CD4-positive, alpha-beta memory T cell (primary cell): Measurements from ENCODE around the gene NATD1. TPM values are rescaled to one million over a fixed set of nuclear protein-coding genes. Genes with fewer than 3 reads are reported as not detected.

Source experiments
- CTCF ChIA-PET: fragments of 350-600 bp; sonication (Branson Sonifier 250); formaldehyde crosslinking; loops from one replicate; lab custom pipeline; 2021; ENCODE audit warnings: inconsistent platforms; ENCODE audit not compliant: partially characterized antibody; lab: Charles Lee
- POLR2A ChIA-PET: fragments of 350-600 bp; sonication (Branson Sonifier 250); formaldehyde crosslinking; loops from one replicate; lab custom pipeline; 2021; ENCODE audit not compliant: partially characterized antibody; lab: Charles Lee
- DNase-seq, 5 donors: peaks; one replicate each; pipeline versions ENCODE4 v3.0.0 to v3.0.0-alpha.2; 2020 to 2022; ENCODE audit warnings: mixed read lengths in 1 of 5
- H3K27ac ChIP-seq: one replicate; pipeline ENCODE4 v1.7.0; 2013; ENCODE audit warnings: low read depth, low read length
- H3K27me3 ChIP-seq: 2 replicates; pipeline ENCODE4 v1.7.0; 2013; ENCODE audit warnings: mild to moderate bottlenecking, low read length, moderate library complexity; ENCODE audit not compliant: insufficient read depth
- H3K36me3 ChIP-seq: 2 replicates; pipeline ENCODE4 v1.7.0; 2013; ENCODE audit warnings: mild to moderate bottlenecking, low read length, moderate library complexity; ENCODE audit not compliant: insufficient read depth
- H3K4me1 ChIP-seq: 2 replicates; pipeline ENCODE4 v1.7.0; 2013; ENCODE audit warnings: mild to moderate bottlenecking, low read length, moderate library complexity; ENCODE audit not compliant: insufficient read depth
- H3K4me3 ChIP-seq, 2 donors: one replicate each; pipeline ENCODE4 v1.7.0; 2013; ENCODE audit warnings: low read length in 2 of 2, mild to moderate bottlenecking in 1 of 2
- H3K9me3 ChIP-seq, 2 donors: one replicate each; pipeline ENCODE4 v1.7.0; 2013; ENCODE audit warnings: low read length in 2 of 2, control low read depth in 1 of 2; ENCODE audit not compliant: control insufficient read depth in 1 of 2
- H3K27ac Mint-ChIP-seq, 7 donors: one replicate each; pipeline ENCODE4 v1.8.0; 2020 to 2021; ENCODE audit warnings: mixed read lengths in 7 of 7, mild to moderate bottlenecking in 6 of 7, inconsistent platforms in 3 of 7, moderate library complexity in 3 of 7
- H3K27me3 Mint-ChIP-seq, 2 donors: one replicate each; pipeline ENCODE4 v1.8.0; 2020 to 2021; ENCODE audit warnings: mixed read lengths in 2 of 2
- H3K36me3 Mint-ChIP-seq, 2 donors: one replicate each; pipeline ENCODE4 v1.8.0; 2020 to 2021; ENCODE audit warnings: mixed read lengths in 2 of 2, inconsistent platforms in 1 of 2, mild to moderate bottlenecking in 1 of 2
- H3K4me1 Mint-ChIP-seq, 4 donors: one replicate each; pipeline ENCODE4 v1.8.0; 2020 to 2021; ENCODE audit warnings: mixed read lengths in 4 of 4, mild to moderate bottlenecking in 1 of 4
- H3K4me3 Mint-ChIP-seq, 8 donors: one replicate each; pipeline ENCODE4 v1.8.0; 2020 to 2021; ENCODE audit warnings: mixed read lengths in 8 of 8, mild to moderate bottlenecking in 7 of 8, moderate library complexity in 6 of 8, inconsistent platforms in 3 of 8
- H3K9me3 Mint-ChIP-seq, 8 donors: one replicate each; pipeline ENCODE4 v1.8.0; 2020 to 2021; ENCODE audit warnings: mixed read lengths in 8 of 8, mild to moderate bottlenecking in 5 of 8, inconsistent platforms in 3 of 8, moderate library complexity in 1 of 8
- intact Hi-C: fragments of 100-400 bp; cut with micrococcal nuclease; formaldehyde crosslinking; loops from one replicate; pipeline ENCODE4 v1.15.1; 2023
- polyA plus RNA-seq, 2 donors: library from polyadenylated mRNA; unstranded; fragments of 300-500 nt; fragmentation: Illumina TruSeq; gene quantifications; one replicate each; pipeline ENCODE4 v1.2.3, GENCODE V29; 2021
- total RNA-seq, 2 experiments: library from RNA; stranded (reverse); gene quantifications; one replicate each; pipeline ENCODE4 v1.2.3, GENCODE V29; 2021

Gene NATD1
- total and polyA plus RNA-seq, 4 experiments from 2014 or later, result 0.32 to 13.5 (median 7.7) TPM

- H3K27me3 Mint-ChIP-seq, result no peaks in the 10 kb centered on the region
- DNase-seq, result no peak
- ChIA-PET CTCF (interaction anchor here (1.7 to 2.5 kb wide), 3 partner anchors 9 to 121 kb away, joined by 4 to 8 read pairs (median 6); no protein-coding TSS in a partner anchor), POLR2A (interaction anchor here (0.7 kb wide), 1 partner anchor 11 kb away, joined by 3 read pairs; no protein-coding TSS in a partner anchor)
- H3K27ac Mint-ChIP-seq, result peak overlapping the region in 1 of 7 donors; percentile 84
- Histone ChIP-seq H3K27ac (no peak overlapping the region), H3K4me1 (no peaks in the 10 kb centered on the region), H3K9me3 (no peaks in the 10 kb centered on the region), H3K27me3 (no peaks in the 10 kb centered on the region), H3K4me3 (no peak overlapping the region), H3K36me3 (no peaks in the 10 kb centered on the region)
- H3K4me3 Mint-ChIP-seq, result no peak overlapping the region
- intact Hi-C loops, result no loop called here
- peaks cover 0 to 3% (median 2%) of the 10 kb centered on the region in 4 donors for H3K4me1 Mint-ChIP-seq
- no peaks in the 10 kb centered on the region for H3K9me3 Mint-ChIP-seq
- peaks cover 0 to 2% of the 10 kb centered on the region in 2 donors for H3K36me3 Mint-ChIP-seq
These were observed 12.7 kb downstream of the NATD1 start for GRCh38 chr17:21240369-21241055.

GRCh38 chr17:21239680-21240368, 13.4 kb downstream of the NATD1 start:
- Histone ChIP-seq H3K36me3 (no peaks in the 10 kb centered on the region), H3K9me3 (no peaks in the 10 kb centered on the region), H3K27ac (no peak overlapping the region), H3K4me3 (no peak overlapping the region), H3K27me3 (no peaks in the 10 kb centered on the region), H3K4me1 (no peaks in the 10 kb centered on the region)
- CTCF ChIA-PET, result interaction anchor here (1.7 to 2.5 kb wide), 3 partner anchors 10 to 121 kb away, joined by 4 to 8 read pairs (median 6); no protein-coding TSS in a partner anchor
- Mint-ChIP-seq H3K9me3 (no peaks in the 10 kb centered on the region), H3K4me3 (no peak overlapping the region), H3K4me1 (peaks cover 0 to 2% (median under 1%) of the 10 kb centered on the region in 4 donors), H3K27ac (peak overlapping the region in 2 of 7 donors; percentile 4 to 61), H3K27me3 (no peaks in the 10 kb centered on the region), H3K36me3 (peaks cover 0 to 2% of the 10 kb centered on the region in 2 donors)
- no peak for DNase-seq
- POLR2A ChIA-PET, result no interaction called here
- intact Hi-C loops, result no loop called here

GRCh38 chr17:21235921-21236320, 17.3 kb downstream of the NATD1 start:
- ChIA-PET CTCF (no interaction called here), POLR2A (no interaction called here)
- no peaks in the 10 kb centered on the region for H3K27me3 ChIP-seq
- no peaks in the 10 kb centered on the region for H3K4me1 ChIP-seq
- H3K27ac ChIP-seq, result no peak overlapping the region
- no peaks in the 10 kb centered on the region for H3K36me3 Mint-ChIP-seq
- no peak overlapping the region for H3K27ac Mint-ChIP-seq
- no peaks in the 10 kb centered on the region for H3K9me3 ChIP-seq
- no peak for DNase-seq
- no peaks in the 10 kb centered on the region for H3K36me3 ChIP-seq
- no peak overlapping the region for H3K4me3 ChIP-seq
- peaks cover 0 to 16% (median 3%) of the 10 kb centered on the region in 8 donors for H3K9me3 Mint-ChIP-seq
- H3K27me3 Mint-ChIP-seq, result no peaks in the 10 kb centered on the region
- intact Hi-C loops, result no loop called here
- no peak overlapping the region for H3K4me3 Mint-ChIP-seq
- H3K4me1 Mint-ChIP-seq, result peaks cover 0 to 1% (median 0%) of the 10 kb centered on the region in 4 donors

- intact Hi-C loops, result no loop called here
- no peak overlapping the region for H3K4me3 ChIP-seq
- peaks cover 0 to 16% (median 3%) of the 10 kb centered on the region in 8 donors for H3K9me3 Mint-ChIP-seq
- ChIA-PET POLR2A (interaction anchor here (0.8 kb wide), 1 partner anchor 13 kb away, joined by 4 read pairs; no protein-coding TSS in a partner anchor), CTCF (no interaction called here)
- H3K4me1 ChIP-seq, result no peaks in the 10 kb centered on the region
- H3K27me3 ChIP-seq, result no peaks in the 10 kb centered on the region
- peak overlapping the region in 1 of 8 donors; percentile 45 for H3K4me3 Mint-ChIP-seq
- peak overlapping the region in 1 of 7 donors; percentile 73 for H3K27ac Mint-ChIP-seq
- no peak for DNase-seq
- H3K27me3 Mint-ChIP-seq, result no peaks in the 10 kb centered on the region
- no peaks in the 10 kb centered on the region for H3K9me3 ChIP-seq
- H3K36me3 ChIP-seq, result no peaks in the 10 kb centered on the region
- H3K4me1 Mint-ChIP-seq, result peaks cover 0 to 1% (median 0%) of the 10 kb centered on the region in 4 donors
- no peak overlapping the region for H3K27ac ChIP-seq
- no peaks in the 10 kb centered on the region for H3K36me3 Mint-ChIP-seq
These were observed 19.4 kb downstream of the NATD1 start for GRCh38 chr17:21233581-21234347.

- CTCF ChIA-PET, result no interaction called here
- no peaks in the 10 kb centered on the region for H3K36me3 Mint-ChIP-seq
These were observed 21.0 kb downstream of the NATD1 start for GRCh38 chr17:21232033-21232749.

GRCh38 chr17:21231533-21231932, 21.7 kb downstream of the NATD1 start:
- H3K36me3 Mint-ChIP-seq, result no peaks in the 10 kb centered on the region
- intact Hi-C loops, result no loop called here
- H3K27me3 Mint-ChIP-seq, result no peaks in the 10 kb centered on the region
- H3K27ac ChIP-seq, result no peak overlapping the region
- H3K9me3 ChIP-seq, result no peaks in the 10 kb centered on the region
- H3K9me3 Mint-ChIP-seq, result peaks cover 0 to 16% (median 3%) of the 10 kb centered on the region in 8 donors
- H3K27me3 ChIP-seq, result no peaks in the 10 kb centered on the region
- no peak overlapping the region for H3K4me3 ChIP-seq
- ChIA-PET CTCF (no interaction called here), POLR2A (no interaction called here)
- peaks cover 0 to 1% (median 0%) of the 10 kb centered on the region in 4 donors for H3K4me1 Mint-ChIP-seq
- no peak overlapping the region for H3K4me3 Mint-ChIP-seq
- no peaks in the 10 kb centered on the region for H3K36me3 ChIP-seq
- no peaks in the 10 kb centered on the region for H3K4me1 ChIP-seq
- no peak overlapping the region for H3K27ac Mint-ChIP-seq
- no peak for DNase-seq

More at GRCh38 chr17:21232033-21232749, 21.0 kb downstream of the NATD1 start:
- Histone ChIP-seq H3K27ac (no peak overlapping the region), H3K27me3 (no peaks in the 10 kb centered on the region), H3K9me3 (no peaks in the 10 kb centered on the region), H3K36me3 (no peaks in the 10 kb centered on the region), H3K4me1 (no peaks in the 10 kb centered on the region), H3K4me3 (no peak overlapping the region)
- Mint-ChIP-seq H3K9me3 (peaks cover 0 to 16% (median 3%) of the 10 kb centered on the region in 8 donors), H3K27ac (peak overlapping the region in 3 of 7 donors; percentile 5 to 57 (median 43)), H3K4me3 (no peak overlapping the region), H3K4me1 (peaks cover 0 to 1% (median 0%) of the 10 kb centered on the region in 4 donors), H3K27me3 (no peaks in the 10 kb centered on the region)
- POLR2A ChIA-PET, result no interaction called here
- intact Hi-C loops, result no loop called here
- DNase-seq, result no peak
